A549 (cell line): Measurements from ENCODE around the gene NRG3.

Source experiments
- BHLHE40 ChIP-seq: IDR thresholded peaks from 2 replicates; pipeline ENCODE4 v1.6.1; 2012; ENCODE audit warnings: low read depth, low read length, inconsistent platforms
- CHD2 ChIP-seq: fragments of 150-350 bp; IDR thresholded peaks from 2 replicates; pipeline ENCODE4 v1.6.1; 2014; ENCODE audit warnings: low read length; ENCODE audit not compliant: partially characterized antibody
- CTCF ChIP-seq: fragments of >200 bp; sonication (Bioruptor Twin); formaldehyde crosslinking; IDR thresholded peaks from 3 replicates; pipeline ENCODE4 v1.5.1; 2016
- E2F6 ChIP-seq: IDR thresholded peaks from 2 replicates; pipeline ENCODE4 v1.6.1; 2012; ENCODE audit warnings: low read depth, borderline replicate concordance
- EP300 ChIP-seq, 2 experiments: fragments of >200 bp; sonication (Bioruptor Twin); formaldehyde crosslinking; IDR thresholded peaks; 2 replicates in 1 of 2; 3 replicates in 1 of 2; pipeline ENCODE4 v1.6.1; 2016 to 2017
- HMGXB4 ChIP-seq: fragments of 250-450 bp; sonication (Bioruptor Pico); IDR thresholded peaks from 2 replicates; pipeline ENCODE4 v1.5.0; 2021; ENCODE audit warnings: mild to moderate bottlenecking, moderate library complexity, borderline replicate concordance
- JUN ChIP-seq, 2 experiments: fragments of >200 bp; sonication (Bioruptor Twin); formaldehyde crosslinking; IDR thresholded peaks; 2 replicates in 1 of 2; 3 replicates in 1 of 2; pipeline ENCODE4 v1.6.1; 2016 to 2017
- MAFK ChIP-seq: fragments of 450-650 bp; IDR thresholded peaks from 2 replicates; pipeline ENCODE4 v1.6.1; 2014; ENCODE audit not compliant: partially characterized antibody
- MAX ChIP-seq: IDR thresholded peaks from 2 replicates; pipeline ENCODE4 v1.6.1; 2012
- MAZ ChIP-seq: fragments of 150-350 bp; IDR thresholded peaks from 2 replicates; pipeline ENCODE4 v1.6.1; 2014; ENCODE audit warnings: antibody characterized with exemption, low read depth, low read length, borderline replicate concordance
- POLR2A ChIP-seq: IDR thresholded peaks from 2 replicates; pipeline ENCODE4 v1.6.1; 2012; ENCODE audit warnings: mild to moderate bottlenecking, low read length
- POLR2AphosphoS2 ChIP-seq: conservative IDR thresholded peaks from 2 replicates; pipeline ENCODE4 v1.6.1; 2012; ENCODE audit warnings: low read length, improper control_type of control experiment, inconsistent platforms
- USF2 ChIP-seq: fragments of 450-650 bp; IDR thresholded peaks from 2 replicates; pipeline ENCODE4 v1.6.1; 2014; ENCODE audit warnings: antibody characterized with exemption

GRCh38 chr10:82882722-82883121 lies 1007.7 kb downstream of the NRG3 start:
- TF ChIP-seq CTCF = no peak
- TF ChIP-seq POLR2AphosphoS2 = no peak
- no peak for TF ChIP-seq BHLHE40
- no peak for TF ChIP-seq EP300 (IDR thresholded peaks at IDR 0.05)
- TF ChIP-seq CHD2 = no peak
- TF ChIP-seq E2F6 = no peak
- no peak for TF ChIP-seq MAX
- TF ChIP-seq JUN (IDR thresholded peaks at IDR 0.05) = no peak
- TF ChIP-seq USF2 = no peak
- TF ChIP-seq MAZ = no peak
- no peak for TF ChIP-seq POLR2A
- TF ChIP-seq HMGXB4 (CRISPR knock-in tag) = no peak
- TF ChIP-seq MAFK = no peak
